Heart left ventricle (tissue), 13 donors: Measurements from ENCODE around the gene MGAT5.

Experiments
- POLR2A ChIP-seq, 2 donors: fragments of 450-650 bp; IDR thresholded peaks; one replicate each; pipeline ENCODE4 v1.6.1; 2017; ENCODE audit warnings: antibody characterized with exemption in 2 of 2, mild to moderate bottlenecking in 2 of 2, moderate library complexity in 2 of 2
- TF ChIP-seq, protein P1 (sequence below), 12 donors: fragments of 200-600 bp; sonication (generic) in 4 of 12; IDR thresholded peaks; one replicate each; pipeline versions ENCODE4 v1.5.0 to v1.8.0; 2018 to 2022; ENCODE audit warnings: antibody characterized with exemption in 12 of 12, mild to moderate bottlenecking in 5 of 12
- donor health status: ischemic (EF 13 %, LVEDD 7.1; RV severe dilation, severe dysfunction).
- donor health status: DM: no; HTN: yes; CAD: no.
- donor health status: DM: no; HTN: no; CAD: no.
- donor health status: ischemic (EF 25% LVEDD 6.9; RV normal size, moderate dysfunction).
- donor health status: ischemic (EF 25% LVEDD 5.7; RV mildly dilated, moderate dysfunction).
- donor health status: ischemic (EF 35%, LVEDD 5.7; RV mildly dilated, moderate dysfunction).
- donor health status: nonischemic (EF 11% LVEDD 7.7; RV severe dilation, severe dysfunction).
- donor health status: DM: yes; HTN: yes; CAD: no.
- donor health status: PGD.
- donor health status: ischemic (EF 29% LVEDD 5.4; RV normal size, mild dysfunction).
- donor health status: nonischemic (EF 23%, LVEDD 6.1; RV moderate dilation, normal function).

DNA sequence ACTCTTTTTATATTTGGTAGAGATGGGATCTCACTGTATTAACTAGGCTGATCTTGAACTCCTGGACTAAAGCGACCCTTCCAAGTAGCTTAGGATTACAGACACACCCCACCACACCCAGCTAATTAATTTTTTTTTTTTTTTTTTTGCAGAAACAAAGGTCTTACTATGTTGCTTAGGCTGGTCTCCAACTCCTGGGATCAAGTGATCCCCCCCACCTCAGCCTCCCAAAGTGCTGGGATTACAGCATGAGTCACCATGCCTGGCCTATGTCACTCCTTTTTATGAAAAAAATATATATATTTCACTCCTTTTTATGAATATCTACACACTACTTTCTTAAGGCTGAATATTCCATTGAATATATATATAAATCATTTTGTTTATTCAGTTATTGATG lies 162.8 kb downstream of the MGAT5 start:
- TF ChIP-seq POLR2A (IDR thresholded peaks at IDR 0.05): no peak
- TF ChIP-seq, protein P1, sequence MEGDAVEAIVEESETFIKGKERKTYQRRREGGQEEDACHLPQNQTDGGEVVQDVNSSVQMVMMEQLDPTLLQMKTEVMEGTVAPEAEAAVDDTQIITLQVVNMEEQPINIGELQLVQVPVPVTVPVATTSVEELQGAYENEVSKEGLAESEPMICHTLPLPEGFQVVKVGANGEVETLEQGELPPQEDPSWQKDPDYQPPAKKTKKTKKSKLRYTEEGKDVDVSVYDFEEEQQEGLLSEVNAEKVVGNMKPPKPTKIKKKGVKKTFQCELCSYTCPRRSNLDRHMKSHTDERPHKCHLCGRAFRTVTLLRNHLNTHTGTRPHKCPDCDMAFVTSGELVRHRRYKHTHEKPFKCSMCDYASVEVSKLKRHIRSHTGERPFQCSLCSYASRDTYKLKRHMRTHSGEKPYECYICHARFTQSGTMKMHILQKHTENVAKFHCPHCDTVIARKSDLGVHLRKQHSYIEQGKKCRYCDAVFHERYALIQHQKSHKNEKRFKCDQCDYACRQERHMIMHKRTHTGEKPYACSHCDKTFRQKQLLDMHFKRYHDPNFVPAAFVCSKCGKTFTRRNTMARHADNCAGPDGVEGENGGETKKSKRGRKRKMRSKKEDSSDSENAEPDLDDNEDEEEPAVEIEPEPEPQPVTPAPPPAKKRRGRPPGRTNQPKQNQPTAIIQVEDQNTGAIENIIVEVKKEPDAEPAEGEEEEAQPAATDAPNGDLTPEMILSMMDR (IDR thresholded peaks at IDR 0.05): no peak
